MM.1S (cell line): ENCODE results near the gene TIMM8B.
"Not testable (repeated sequence)": the region's sequence is repeated elsewhere in the genome, so short reads cannot be mapped to it uniquely, and the experiment has no call there.

Experiments
- DNase-seq: peaks from one replicate; pipeline ENCODE4 v3.0.0-alpha.2; 2015
- H2AFZ ChIP-seq: fragments of 300-600 bp; sonication (generic); 2 replicates; pipeline ENCODE4 v1.6.0; 2016; ENCODE audit warnings: antibody characterized with exemption, low read length
- H3F3A ChIP-seq: fragments of 300-600 bp; sonication (generic); 2 replicates; pipeline ENCODE4 v1.6.1; 2016; ENCODE audit warnings: mild to moderate bottlenecking, antibody characterized with exemption, low read length, moderate library complexity, mixed read lengths; ENCODE audit not compliant: insufficient read depth
- H3K27ac ChIP-seq: fragments of 300-600 bp; sonication (generic); 2 replicates; pipeline ENCODE4 v1.5.1; 2016; ENCODE audit warnings: mild to moderate bottlenecking, low read length
- H3K27me3 ChIP-seq: fragments of 300-600 bp; sonication (generic); replicated peaks from 2 replicates; pipeline ENCODE4 v1.6.0; 2016; ENCODE audit warnings: low read length; ENCODE audit not compliant: insufficient read depth
- H3K36me3 ChIP-seq: fragments of 300-600 bp; sonication (generic); replicated peaks from 2 replicates; pipeline ENCODE4 v1.6.1; 2016; ENCODE audit warnings: mild to moderate bottlenecking, low read length, mixed read lengths; ENCODE audit not compliant: insufficient read depth
- H3K4me1 ChIP-seq: fragments of 300-600 bp; sonication (generic); 2 replicates; pipeline ENCODE4 v1.6.1; 2016; ENCODE audit warnings: low read length, mixed read lengths
- H3K4me2 ChIP-seq: fragments of 300-600 bp; sonication (generic); 2 replicates; pipeline ENCODE4 v1.6.0; 2016; ENCODE audit warnings: low read depth, low read length
- H3K4me3 ChIP-seq: fragments of 300-600 bp; sonication (generic); 2 replicates; pipeline ENCODE4 v1.5.1; 2016; ENCODE audit warnings: low read length, mixed read lengths
- H3K79me2 ChIP-seq: fragments of 300-600 bp; sonication (generic); 2 replicates; pipeline ENCODE4 v1.6.1; 2016; ENCODE audit warnings: mixed run types, low read length, mixed read lengths
- H3K9ac ChIP-seq: fragments of 300-600 bp; sonication (generic); 2 replicates; pipeline ENCODE4 v1.6.1; 2016; ENCODE audit warnings: low read length, mixed read lengths
- H3K9me2 ChIP-seq: fragments of 300-600 bp; sonication (generic); replicated peaks from 2 replicates; pipeline ENCODE4 v1.6.1; 2016; ENCODE audit warnings: mild to moderate bottlenecking, low read length, mixed read lengths; ENCODE audit not compliant: insufficient read depth
- H3K9me3 ChIP-seq: fragments of 300-600 bp; sonication (generic); replicated peaks from 2 replicates; pipeline ENCODE4 v1.6.1; 2016; ENCODE audit warnings: mild to moderate bottlenecking, low read length, mixed read lengths; ENCODE audit not compliant: insufficient read depth
- H4K20me1 ChIP-seq: fragments of 300-600 bp; sonication (generic); 2 replicates; pipeline ENCODE4 v1.6.1; 2016; ENCODE audit warnings: mild to moderate bottlenecking, low read length, moderate library complexity, mixed read lengths; ENCODE audit not compliant: insufficient read depth
- CTCF ChIP-seq: fragments of 300-600 bp; sonication (generic); IDR thresholded peaks from 2 replicates; pipeline ENCODE4 v1.5.1; 2016; ENCODE audit warnings: antibody characterized with exemption, low read length, mixed read lengths
- EZH2 ChIP-seq: fragments of 300-600 bp; sonication (generic); optimal IDR thresholded peaks from 2 replicates; pipeline ENCODE3; 2017; ENCODE audit warnings: low read depth, mild to moderate bottlenecking, antibody characterized with exemption, low read length, mixed read lengths
- EZH2phosphoT487 ChIP-seq: fragments of 300-600 bp; sonication (generic); IDR thresholded peaks from 2 replicates; pipeline ENCODE4 v1.6.1; 2018; ENCODE audit warnings: antibody characterized with exemption, low read length

TIMM8B gene

GRCh38 chr11:112051768-112052167 is 34.8 kb downstream of the TIMM8B start:
- Histone ChIP-seq H3K79me2 (peaks cover 8% of the 10 kb centered on the region; the same call in 1 of the 2 replicates), H3K4me2 (no peak overlapping the region), H3K4me3 (no peak overlapping the region), H2AFZ (no peak overlapping the region), H3K27me3 (no peaks in the 10 kb centered on the region), H3K27ac (no peak overlapping the region), H4K20me1 (peaks cover 7% of the 10 kb centered on the region; the same call in 1 of the 2 replicates), H3K9me3 (no peaks in the 10 kb centered on the region), H3K9me2 (no peaks in the 10 kb centered on the region), H3K4me1 (peaks cover 18% of the 10 kb centered on the region), H3K9ac (no peak overlapping the region), H3K36me3 (peaks cover 5% of the 10 kb centered on the region; the same call in 1 of the 2 replicates), H3F3A (peaks cover 11% of the 10 kb centered on the region)
- no peak for TF ChIP-seq EZH2
- no peak for DNase-seq

DNA sequence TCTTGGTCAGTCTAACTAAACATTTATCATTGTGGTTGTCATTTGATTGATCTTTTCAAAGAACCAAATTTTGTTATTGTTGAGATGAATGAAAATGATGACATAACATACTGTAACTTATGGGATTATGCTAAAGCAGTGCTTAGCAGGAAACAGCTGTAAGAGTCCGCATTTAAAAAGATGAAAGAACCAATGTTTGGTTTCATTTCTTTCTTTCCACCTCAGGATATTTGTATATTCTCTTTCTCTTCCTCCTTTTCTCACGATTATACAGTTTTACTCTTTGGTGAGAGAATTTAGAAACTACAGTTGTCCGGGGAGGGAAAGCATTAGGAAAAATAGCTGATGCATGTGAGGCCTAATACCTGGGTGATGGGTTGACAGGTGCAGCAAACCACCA is 35.8 kb downstream of the TIMM8B start:
- DNase-seq = peak; percentile 14
- H3K27ac ChIP-seq = peak overlapping the region; percentile 28; the same call in 1 of the 2 replicates
- TF ChIP-seq EZH2 (no peak), EZH2phosphoT487 (no peak), CTCF (no peak)

GRCh38 chr11:112049777-112050176 is 36.8 kb downstream of the TIMM8B start:
- Histone ChIP-seq H2AFZ (no peak overlapping the region), H3K4me2 (no peak overlapping the region), H3K27me3 (no peaks in the 10 kb centered on the region), H3K4me1 (peaks cover 18% of the 10 kb centered on the region), H3K9me2 (no peaks in the 10 kb centered on the region), H3F3A (peaks cover 11% of the 10 kb centered on the region), H3K9ac (no peak overlapping the region), H3K9me3 (no peaks in the 10 kb centered on the region), H4K20me1 (peaks cover 7% of the 10 kb centered on the region; the same call in 1 of the 2 replicates), H3K4me3 (no peak overlapping the region), H3K36me3 (peaks cover 8% of the 10 kb centered on the region), H3K27ac (no peak overlapping the region), H3K79me2 (peaks cover 8% of the 10 kb centered on the region; the same call in 1 of the 2 replicates)
- TF ChIP-seq EZH2 = no peak
- no peak for TF ChIP-seq CTCF
- no peak for TF ChIP-seq EZH2phosphoT487
- no peak for DNase-seq

More for the DNA sequence above, 35.8 kb downstream of the TIMM8B start:
- Histone ChIP-seq H4K20me1 (peaks cover 7% of the 10 kb centered on the region; the same call in 1 of the 2 replicates), H3K79me2 (peaks cover 8% of the 10 kb centered on the region; the same call in 1 of the 2 replicates), H3K9me2 (no peaks in the 10 kb centered on the region), H3F3A (peaks cover 11% of the 10 kb centered on the region), H3K9me3 (no peaks in the 10 kb centered on the region), H2AFZ (no peak overlapping the region), H3K4me3 (no peak overlapping the region), H3K9ac (no peak overlapping the region), H3K4me2 (peak overlapping the region; percentile 51; the same call in 1 of the 2 replicates), H3K27me3 (no peaks in the 10 kb centered on the region), H3K4me1 (peaks cover 18% of the 10 kb centered on the region), H3K36me3 (peaks cover 8% of the 10 kb centered on the region)

- not testable (repeated sequence) for H2AFZ ChIP-seq, H3K27ac ChIP-seq
Measured at GRCh38 chr11:112048256-112048655, 38.3 kb downstream of the TIMM8B start.

GRCh38 chr11:112046647-112047046 is 39.9 kb downstream of the TIMM8B start:
- Histone ChIP-seq H3F3A (peaks cover 11% of the 10 kb centered on the region), H3K4me1 (peaks cover 18% of the 10 kb centered on the region)
- H3K4me3 ChIP-seq, H3K9me3 ChIP-seq, H3K36me3 ChIP-seq, H3K9me2 ChIP-seq, H3K79me2 ChIP-seq, H3K9ac ChIP-seq, H4K20me1 ChIP-seq, H3K27me3 ChIP-seq, H2AFZ ChIP-seq, H3K4me2 ChIP-seq, DNase-seq, H3K27ac ChIP-seq: not testable (repeated sequence)

More at GRCh38 chr11:112048256-112048655, 38.3 kb downstream of the TIMM8B start:
- peaks cover 11% of the 10 kb centered on the region for H3F3A ChIP-seq
- H3K27me3 ChIP-seq, H3K9me2 ChIP-seq, H3K4me2 ChIP-seq, H3K9ac ChIP-seq, H3K36me3 ChIP-seq, H3K79me2 ChIP-seq, H3K9me3 ChIP-seq, H4K20me1 ChIP-seq, H3K4me3 ChIP-seq, DNase-seq: not testable (repeated sequence)
- peaks cover 18% of the 10 kb centered on the region for H3K4me1 ChIP-seq
